ENCODE data around the gene SRGAP2B.
"Not testable (repeated sequence)": the region's sequence is repeated elsewhere in the genome, so short reads cannot be mapped to it uniquely, and the experiment has no call there.

Gene SRGAP2B

DNA sequence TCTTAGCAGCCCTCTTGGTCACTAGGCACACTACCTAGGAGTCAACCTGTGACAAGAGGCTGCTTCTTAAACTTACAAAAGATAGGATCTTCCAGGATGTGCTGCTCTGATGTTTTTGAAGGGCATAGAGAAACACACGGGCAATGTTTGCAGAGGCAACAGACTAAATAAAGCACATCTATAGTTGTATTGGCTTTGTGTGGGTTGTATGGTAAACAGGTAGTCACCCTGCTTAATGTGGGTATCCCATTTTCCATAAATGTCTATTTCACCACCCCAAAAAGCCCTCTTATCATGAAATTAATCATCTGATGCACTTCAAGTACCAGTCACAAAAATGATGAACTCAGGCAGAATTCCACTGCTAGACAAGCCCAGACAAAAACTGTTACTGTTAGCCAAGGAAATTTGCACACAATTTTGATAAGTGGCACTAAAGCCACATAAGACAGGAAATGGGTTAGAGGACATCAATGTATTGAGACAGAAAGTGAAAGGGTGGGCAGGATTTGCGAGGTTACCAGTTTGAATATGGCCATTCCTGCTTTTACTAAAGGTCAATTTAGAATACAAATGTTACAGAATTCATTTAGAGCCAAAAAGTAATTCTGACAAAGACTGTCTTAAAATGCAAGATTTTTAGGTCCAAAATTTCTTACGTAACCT lies 205.5 kb downstream of the SRGAP2B start:
- DNase-seq = not testable (repeated sequence)

DNA sequence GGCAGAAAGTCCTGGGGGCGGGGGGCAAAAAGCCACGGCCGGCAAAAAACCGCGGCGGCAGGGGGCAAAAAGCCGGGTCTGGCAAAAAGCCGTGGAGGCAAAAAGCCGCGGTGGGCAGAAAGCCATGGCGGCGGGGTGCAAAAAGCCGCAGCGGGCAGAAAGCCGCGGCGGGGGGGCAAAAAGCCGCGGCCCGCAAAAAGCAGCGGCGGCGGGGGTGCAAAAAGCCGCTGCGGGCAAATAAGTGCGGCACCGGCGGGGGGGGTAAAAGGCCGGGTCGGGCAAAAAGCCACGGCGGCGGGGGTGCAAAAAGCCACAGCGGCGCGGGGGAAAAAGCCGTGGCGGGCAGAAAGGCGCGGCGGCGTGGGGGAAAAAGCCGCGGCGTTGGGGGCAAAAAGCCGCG lies 212.1 kb downstream of the SRGAP2B start:
- DNase-seq = peak; percentile 36

DNA sequence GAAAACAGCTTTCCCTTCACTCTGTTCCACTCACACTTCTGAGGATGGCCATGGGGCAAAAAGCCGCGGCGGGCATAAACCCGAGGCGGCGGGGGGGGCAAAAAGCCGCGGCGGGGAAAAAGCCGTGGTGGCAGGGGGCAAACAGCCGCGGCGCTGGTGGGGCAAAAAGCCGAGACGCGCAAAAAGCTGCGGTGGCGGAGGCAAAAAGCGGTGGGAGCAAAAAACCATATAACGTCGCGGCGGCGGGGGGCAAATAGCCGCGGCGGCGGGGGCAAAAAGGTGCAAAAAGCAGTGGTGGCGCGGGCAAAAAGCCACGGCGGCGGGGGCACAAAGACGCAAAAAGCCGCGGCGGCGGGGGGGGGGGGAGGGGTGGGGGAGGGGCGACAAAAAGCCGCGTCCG lies 212.8 kb downstream of the SRGAP2B start:
- DNase-seq = peak; percentile 2

DNA sequence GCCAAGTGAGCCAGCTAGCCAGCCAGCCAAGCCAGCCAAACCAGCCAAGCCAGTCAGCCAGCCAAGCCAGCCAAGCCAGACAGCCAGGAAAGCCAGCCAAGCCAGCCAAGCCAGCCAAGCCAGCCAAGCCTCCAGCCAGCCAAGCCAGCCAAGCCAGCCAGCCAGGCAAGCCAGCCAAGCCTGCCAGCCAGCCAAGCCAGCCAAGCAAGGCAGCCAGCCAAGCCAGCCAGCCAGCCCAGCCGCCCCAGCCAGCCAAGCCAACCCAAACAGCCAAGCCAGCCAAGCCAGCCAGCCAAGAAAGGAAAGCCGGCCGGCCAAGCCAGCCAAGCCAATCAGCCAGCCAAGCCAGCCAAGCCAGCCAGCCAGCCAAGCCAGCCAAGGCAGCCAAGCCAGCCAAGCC lies 236.5 kb downstream of the SRGAP2B start:
- not testable (repeated sequence) for DNase-seq

Measured in CD4-positive, alpha-beta T cell treated with Interleukin-17A for 1 hour (primary cell).